Measurements from ENCODE around the gene DGKI.

GRCh38 chr7:137682596-137682995 lies 164.2 kb downstream of the DGKI start:
- TF ChIP-seq CTCF (IDR thresholded peaks at IDR 0.05), result no peak
- TF ChIP-seq EZH2 (IDR thresholded peaks at IDR 0.05; ENCODE audit: borderline replicate concordance, insufficient read depth, low read depth, low read length, poor library complexity, severe bottlenecking), result no peak

Data from B cell (primary cell).